Measurements from ENCODE around the gene SLC19A1. TPM values are rescaled to one million over a fixed set of nuclear protein-coding genes. Genes with fewer than 3 reads are reported as not detected.

The SLC19A1 gene
- total and polyA plus RNA-seq, 10 donors, result 7.5 to 52.8 (median 32.4) TPM

DNA sequence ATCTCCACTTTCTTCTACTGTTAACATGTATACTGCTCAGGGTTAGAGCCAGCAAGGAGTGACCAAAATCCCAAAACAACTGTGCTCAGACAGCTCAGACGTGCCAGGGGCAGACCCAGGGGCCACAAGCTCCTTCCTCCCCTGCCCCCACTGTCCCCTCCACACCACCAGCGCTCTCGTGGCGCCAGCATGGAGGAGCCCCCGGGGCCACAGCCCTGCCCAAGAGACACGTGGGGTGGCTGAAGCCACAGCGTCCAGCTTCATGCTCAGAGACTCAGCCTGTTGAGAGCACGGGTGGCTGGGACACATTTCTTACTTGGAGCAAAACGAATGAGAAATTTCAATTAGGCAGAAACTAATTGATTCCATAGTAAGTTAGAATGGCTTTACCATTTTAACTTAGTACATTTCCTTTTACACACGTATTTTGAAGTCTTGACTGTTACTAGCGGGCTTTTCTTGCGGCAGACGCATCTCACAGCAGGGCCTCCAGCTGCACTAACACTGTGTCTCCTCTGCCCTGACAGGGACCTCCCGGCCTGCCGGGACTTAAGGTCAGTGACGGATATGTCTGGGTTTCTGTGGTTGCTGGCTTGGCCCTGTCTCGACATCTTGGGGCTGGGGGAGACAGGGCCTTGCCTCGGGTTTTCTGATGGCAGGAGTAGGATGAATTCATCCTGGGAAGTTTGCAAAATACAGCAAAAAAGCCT, 54.2 kb downstream of the SLC19A1 start:
- intact Hi-C loops (cut with DNase I; ENCODE audit: low total_unique reads), result no loop called here
- Histone ChIP-seq H3K36me3 (peaks cover 0 to 45% (median 0%) of the 10 kb centered on the region in 6 donors), H3K4me1 (peaks cover 0 to 34% (median 6%) of the 10 kb centered on the region in 6 donors), H3K9me3 (no peaks in the 10 kb centered on the region), H3K27me3 (replicated peaks in 1 of 7) (no peaks in the 10 kb centered on the region), H3K27ac (no peak overlapping the region), H3K4me3 (no peak overlapping the region)
- TF ChIP-seq CTCF (IDR thresholded peaks at IDR 0.05 in 8 of 11, conservative IDR thresholded peaks at IDR 0.05 in 3 of 11) (no peak), POLR2AphosphoS5 (IDR thresholded peaks at IDR 0.05) (peak in 1 of 3 donors; percentile 11)
- no peak for DNase-seq
- WGBS, 5 donors, result 81 to 86% (median 82%) methylated on average over 18 of the region's 18 CpGs

DNA sequence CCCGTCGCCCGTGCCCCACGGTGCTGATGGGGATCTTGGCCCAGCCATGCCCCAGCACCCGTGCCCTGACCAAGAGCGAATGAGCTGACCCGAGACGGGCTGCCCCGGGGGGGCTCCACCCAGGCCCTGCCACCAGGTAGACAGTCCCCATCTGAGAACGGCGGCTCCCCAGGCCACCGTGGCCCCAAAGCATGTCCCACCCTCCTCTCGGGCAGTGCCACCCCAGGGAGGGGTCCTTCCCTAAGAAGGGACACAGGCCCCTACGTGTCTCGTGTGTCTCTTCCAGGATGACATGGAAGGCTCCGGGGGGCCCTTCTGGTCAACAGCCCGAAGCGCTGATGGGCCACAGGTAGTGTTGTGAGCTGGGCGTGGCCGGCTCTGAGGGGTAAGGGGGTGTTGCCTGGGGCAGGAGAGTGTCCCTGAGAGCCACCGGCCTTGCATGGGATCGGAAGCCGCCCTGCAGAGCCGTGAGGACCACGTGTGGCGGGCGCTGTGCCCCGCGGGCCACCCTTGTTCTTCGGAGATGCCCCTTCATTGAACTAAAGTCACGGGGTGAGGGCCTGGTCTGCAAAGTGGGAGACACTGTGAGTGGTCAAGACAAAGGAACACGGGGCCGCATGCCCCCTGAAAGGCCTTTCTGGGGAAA, 55.0 kb downstream of the SLC19A1 start:
- TF ChIP-seq POLR2A (IDR thresholded peaks at IDR 0.05), result no peak
- TF ChIP-seq POLR2AphosphoS5 (IDR thresholded peaks at IDR 0.05), result no peak
- TF ChIP-seq CTCF (IDR thresholded peaks at IDR 0.05 in 8 of 11, conservative IDR thresholded peaks at IDR 0.05 in 3 of 11), result no peak
- Histone ChIP-seq H3K36me3 (peaks cover 0 to 45% (median 0%) of the 10 kb centered on the region in 6 donors), H3K9me3 (no peaks in the 10 kb centered on the region), H3K4me3 (no peak overlapping the region), H3K27me3 (replicated peaks in 1 of 7) (no peaks in the 10 kb centered on the region), H3K27ac (no peak overlapping the region), H3K4me1 (peaks cover 0 to 42% (median 13%) of the 10 kb centered on the region in 6 donors)
- WGBS, 5 donors, result 88 to 94% (median 94%) methylated on average over 15 to 33 of the region's 33 CpGs
- no peak for DNase-seq
- intact Hi-C loops (cut with DNase I; ENCODE audit: low total_unique reads), result no loop called here

- no peak for DNase-seq
- H3K36me3 ChIP-seq, result peaks cover 0 to 45% (median 0%) of the 10 kb centered on the region in 6 donors
- H3K27me3 ChIP-seq (replicated peaks in 1 of 7), result no peaks in the 10 kb centered on the region
- 86 to 95% (median 92%) methylated on average over 19 to 29 of the region's 29 CpGs for WGBS, 5 donors
- H3K4me3 ChIP-seq, result no peak overlapping the region
- no peak overlapping the region for H3K27ac ChIP-seq
- peaks cover 0 to 49% (median 17%) of the 10 kb centered on the region in 6 donors for H3K4me1 ChIP-seq
- no peaks in the 10 kb centered on the region for H3K9me3 ChIP-seq
- intact Hi-C loops (cut with DNase I; ENCODE audit: low total_unique reads), result no loop called here
- TF ChIP-seq POLR2AphosphoS5 (IDR thresholded peaks at IDR 0.05) (no peak), POLR2A (IDR thresholded peaks at IDR 0.05) (no peak), CTCF (IDR thresholded peaks at IDR 0.05 in 8 of 11, conservative IDR thresholded peaks at IDR 0.05 in 3 of 11) (no peak)
These were observed 55.6 kb downstream of the SLC19A1 start for GRCh38 chr21:45486443-45487160.
